ENCODE data around the gene FN1. TPM values are rescaled to one million over a fixed set of nuclear protein-coding genes. Genes with fewer than 3 reads are reported as not detected.

The FN1 gene
- total and polyA plus RNA-seq, 4 donors: 339 to 1,753 (median 934) TPM

DNA sequence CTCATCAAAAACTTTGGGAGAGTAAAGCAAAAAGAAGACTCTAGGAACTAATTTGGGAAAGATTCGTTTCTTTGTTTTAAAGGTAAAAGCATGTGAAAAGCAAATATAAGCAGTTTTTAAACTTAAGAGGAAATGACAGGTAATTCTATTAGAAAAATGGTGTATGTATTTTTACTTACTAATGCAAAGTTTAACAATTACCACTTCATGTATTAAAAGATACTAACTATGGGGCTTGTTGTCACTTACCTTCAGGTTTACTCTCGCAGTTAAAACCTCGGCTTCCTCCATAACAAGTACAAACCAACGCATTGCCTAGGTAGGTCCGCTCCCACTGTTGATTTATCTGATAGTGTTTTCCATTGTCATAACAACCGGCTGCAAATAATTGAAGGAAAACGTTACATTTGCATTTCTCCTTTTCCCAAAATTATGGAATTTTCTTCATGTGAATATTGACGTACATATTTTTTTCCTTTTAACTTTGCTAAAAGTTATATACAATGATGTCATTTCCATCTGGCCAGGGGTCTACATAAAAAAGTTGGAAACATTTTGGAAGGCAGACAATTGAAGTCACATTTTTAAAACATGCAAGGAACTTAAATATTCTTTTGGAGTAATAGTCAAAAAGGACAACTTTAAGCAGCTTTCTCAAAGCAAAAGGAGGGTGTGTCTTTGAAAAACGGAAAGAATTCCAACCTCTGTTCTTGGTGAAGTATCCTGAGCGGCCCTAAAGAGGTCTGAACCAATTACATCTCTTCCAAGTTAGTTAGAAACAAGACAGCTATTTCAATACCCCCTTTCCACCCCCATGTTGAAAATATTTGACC is 1.2 kb downstream of the FN1 start:
- peak in 2 of 3 donors; percentile 58 to 69 for DNase-seq
- Histone ChIP-seq H3K4me3 (no peak overlapping the region), H3K4me1 (ENCODE audit: control insufficient read depth in 5 of 5, insufficient read depth in 5 of 5, low read length in 5 of 5) (peaks cover 0 to 54% (median 0%) of the 10 kb centered on the region in 5 donors), H3K36me3 (ENCODE audit: control insufficient read depth in 4 of 4, insufficient read depth in 4 of 4, low read length in 4 of 4) (peaks cover 0 to 46% (median 20%) of the 10 kb centered on the region in 4 donors), H3K9ac (ENCODE audit: insufficient read depth in 1 of 2, low read length in 2 of 2) (peak overlapping the region; percentile 94), H3K27ac (ENCODE audit: low read depth in 1 of 2, low read length in 1 of 2) (no peak overlapping the region), H3K9me3 (ENCODE audit: control insufficient read depth in 4 of 4, insufficient read depth in 3 of 4, low read length in 3 of 4) (no peaks in the 10 kb centered on the region), H3K27me3 (ENCODE audit: control insufficient read depth in 3 of 3, insufficient read depth in 3 of 3, low read length in 2 of 3) (no peaks in the 10 kb centered on the region)
- TF ChIP-seq, protein P1, sequence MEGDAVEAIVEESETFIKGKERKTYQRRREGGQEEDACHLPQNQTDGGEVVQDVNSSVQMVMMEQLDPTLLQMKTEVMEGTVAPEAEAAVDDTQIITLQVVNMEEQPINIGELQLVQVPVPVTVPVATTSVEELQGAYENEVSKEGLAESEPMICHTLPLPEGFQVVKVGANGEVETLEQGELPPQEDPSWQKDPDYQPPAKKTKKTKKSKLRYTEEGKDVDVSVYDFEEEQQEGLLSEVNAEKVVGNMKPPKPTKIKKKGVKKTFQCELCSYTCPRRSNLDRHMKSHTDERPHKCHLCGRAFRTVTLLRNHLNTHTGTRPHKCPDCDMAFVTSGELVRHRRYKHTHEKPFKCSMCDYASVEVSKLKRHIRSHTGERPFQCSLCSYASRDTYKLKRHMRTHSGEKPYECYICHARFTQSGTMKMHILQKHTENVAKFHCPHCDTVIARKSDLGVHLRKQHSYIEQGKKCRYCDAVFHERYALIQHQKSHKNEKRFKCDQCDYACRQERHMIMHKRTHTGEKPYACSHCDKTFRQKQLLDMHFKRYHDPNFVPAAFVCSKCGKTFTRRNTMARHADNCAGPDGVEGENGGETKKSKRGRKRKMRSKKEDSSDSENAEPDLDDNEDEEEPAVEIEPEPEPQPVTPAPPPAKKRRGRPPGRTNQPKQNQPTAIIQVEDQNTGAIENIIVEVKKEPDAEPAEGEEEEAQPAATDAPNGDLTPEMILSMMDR (IDR thresholded peaks at IDR 0.05; ENCODE audit: control extremely low read depth, extremely low read depth): no peak
- WGBS, 2 donors: 44 to 61% methylated on average over 10 of the region's 10 CpGs
- ATAC-seq (ENCODE audit: insufficient read depth, low FRiP score): no peak

- DNase-seq (no peak), ATAC-seq (ENCODE audit: insufficient read depth, low FRiP score) (no peak)
- Histone ChIP-seq H3K9me3 (ENCODE audit: control insufficient read depth in 4 of 4, insufficient read depth in 3 of 4, low read length in 3 of 4) (peaks cover 0 to 1% (median 0%) of the 10 kb centered on the region in 4 donors), H3K4me1 (ENCODE audit: control insufficient read depth in 5 of 5, insufficient read depth in 5 of 5, low read length in 5 of 5) (peaks cover 0 to 47% (median 0%) of the 10 kb centered on the region in 5 donors), H3K27me3 (ENCODE audit: control insufficient read depth in 3 of 3, insufficient read depth in 3 of 3, low read length in 2 of 3) (no peaks in the 10 kb centered on the region), H3K9ac (ENCODE audit: insufficient read depth in 1 of 2, low read length in 2 of 2) (peak overlapping the region in 1 of 2 donors; percentile 94), H3K36me3 (ENCODE audit: control insufficient read depth in 4 of 4, insufficient read depth in 4 of 4, low read length in 4 of 4) (peaks cover 1 to 55% (median 27%) of the 10 kb centered on the region in 4 donors), H3K4me3 (no peak overlapping the region), H3K27ac (ENCODE audit: low read depth in 1 of 2, low read length in 1 of 2) (peak overlapping the region in 1 of 2 donors; percentile 85)
- WGBS, 2 donors: 78 to 83% methylated on average over 8 of the region's 8 CpGs
- TF ChIP-seq, protein P1 (IDR thresholded peaks at IDR 0.05; ENCODE audit: control extremely low read depth, extremely low read depth): no peak
These were observed 2.9 kb downstream of the FN1 start for GRCh38 chr2:215432759-215433594.

GRCh38 chr2:215431778-215432758 is 3.8 kb downstream of the FN1 start:
- peak overlapping the region in 1 of 2 donors; percentile 64 for H3K27ac ChIP-seq (ENCODE audit: low read depth in 1 of 2, low read length in 1 of 2)
- H3K36me3 ChIP-seq (ENCODE audit: control insufficient read depth in 4 of 4, insufficient read depth in 4 of 4, low read length in 4 of 4): peaks cover 1 to 60% (median 31%) of the 10 kb centered on the region in 4 donors
- 81 to 87% methylated on average over 7 of the region's 7 CpGs for WGBS, 2 donors
- H3K4me3 ChIP-seq: no peak overlapping the region
- H3K9ac ChIP-seq (ENCODE audit: insufficient read depth in 1 of 2, low read length in 2 of 2): peak overlapping the region; percentile 2 to 94
- H3K9me3 ChIP-seq (ENCODE audit: control insufficient read depth in 4 of 4, insufficient read depth in 3 of 4, low read length in 3 of 4): peaks cover 0 to 2% (median 0%) of the 10 kb centered on the region in 4 donors
- ATAC-seq (ENCODE audit: insufficient read depth, low FRiP score): no peak
- TF ChIP-seq, protein P1 (IDR thresholded peaks at IDR 0.05; ENCODE audit: control extremely low read depth, extremely low read depth): no peak
- H3K4me1 ChIP-seq (ENCODE audit: control insufficient read depth in 5 of 5, insufficient read depth in 5 of 5, low read length in 5 of 5): peaks cover 0 to 38% (median 0%) of the 10 kb centered on the region in 5 donors
- H3K27me3 ChIP-seq (ENCODE audit: control insufficient read depth in 3 of 3, insufficient read depth in 3 of 3, low read length in 2 of 3): no peaks in the 10 kb centered on the region
- DNase-seq: no peak
